Lower leg skin (tissue), 4 donors: ENCODE results near the gene SIPA1L2. TPM values are rescaled to one million over a fixed set of nuclear protein-coding genes. Genes with fewer than 3 reads are reported as not detected.

Source experiments
- DNase-seq, 2 donors: peaks; one replicate each; pipeline ENCODE4 v3.0.0-alpha.2; 2019; ENCODE audit warnings: low spot score in 2 of 2
- H3K4me3 ChIP-seq: fragments of 200-600 bp; sonication (generic); 2 replicates; pipeline ENCODE4 v1.5.1; 2017; ENCODE audit warnings: mild to moderate bottlenecking, low read depth; ENCODE audit not compliant: poor library complexity, severe bottlenecking
- POLR2A ChIP-seq, 2 donors: fragments of 450-650 bp; IDR thresholded peaks; one replicate each; pipeline ENCODE4 v1.6.1; 2016 to 2017; ENCODE audit warnings: antibody characterized with exemption in 2 of 2, mild to moderate bottlenecking in 1 of 2, moderate library complexity in 1 of 2
- WGBS, 2 donors: methylation state at CpG; one replicate each; pipeline ENCODE4 v1.1.5; 2018; 5-methylcytosine and 5-hydroxymethylcytosine counted together
- intact Hi-C: fragments of 100-400 bp; cut with DNase I; formaldehyde crosslinking; loops from one replicate; pipeline ENCODE4 v1.15.0; 2023; ENCODE audit warnings: low total_unique reads
- total RNA-seq, 4 donors: library from RNA; depleted of rRNA; stranded (reverse); fragments of >200 nt; gene quantifications; one replicate each; pipeline ENCODE4 v1.1.0, GENCODE V29; 2016
- TF ChIP-seq, protein P1 (sequence below), 3 donors: fragments of 450-650 bp; IDR thresholded peaks; one replicate each; pipeline ENCODE4 v1.5.1; 2016; ENCODE audit warnings: antibody characterized with exemption in 3 of 3, mild to moderate bottlenecking in 3 of 3, moderate library complexity in 2 of 3

Gene SIPA1L2
- total RNA-seq, 4 donors from 2014 or later = 8.9 to 22.6 (median 16.6) TPM

DNA sequence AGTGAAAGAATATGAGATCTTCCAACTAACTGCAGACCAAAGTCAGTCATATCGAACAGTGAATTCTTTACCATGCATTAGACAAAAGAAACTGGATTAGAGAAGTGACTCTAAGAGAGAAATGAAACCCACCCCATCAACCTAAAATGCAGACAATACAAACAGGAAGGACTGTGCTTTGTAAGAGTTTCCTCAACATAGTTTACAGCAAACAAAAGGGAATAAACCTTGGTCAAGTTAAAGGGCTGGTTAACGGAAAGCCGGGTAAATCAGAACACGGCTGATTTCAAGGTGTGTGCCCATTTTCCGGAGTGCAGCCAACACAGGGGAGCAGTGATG is 39.2 kb downstream of the SIPA1L2 start:
- H3K4me3 ChIP-seq = no peak overlapping the region
- intact Hi-C loops = no loop called here
- no peak for DNase-seq
- WGBS, 2 donors = 80 to 82% methylated on average over 5 of the region's 5 CpGs
- TF ChIP-seq, protein P1, sequence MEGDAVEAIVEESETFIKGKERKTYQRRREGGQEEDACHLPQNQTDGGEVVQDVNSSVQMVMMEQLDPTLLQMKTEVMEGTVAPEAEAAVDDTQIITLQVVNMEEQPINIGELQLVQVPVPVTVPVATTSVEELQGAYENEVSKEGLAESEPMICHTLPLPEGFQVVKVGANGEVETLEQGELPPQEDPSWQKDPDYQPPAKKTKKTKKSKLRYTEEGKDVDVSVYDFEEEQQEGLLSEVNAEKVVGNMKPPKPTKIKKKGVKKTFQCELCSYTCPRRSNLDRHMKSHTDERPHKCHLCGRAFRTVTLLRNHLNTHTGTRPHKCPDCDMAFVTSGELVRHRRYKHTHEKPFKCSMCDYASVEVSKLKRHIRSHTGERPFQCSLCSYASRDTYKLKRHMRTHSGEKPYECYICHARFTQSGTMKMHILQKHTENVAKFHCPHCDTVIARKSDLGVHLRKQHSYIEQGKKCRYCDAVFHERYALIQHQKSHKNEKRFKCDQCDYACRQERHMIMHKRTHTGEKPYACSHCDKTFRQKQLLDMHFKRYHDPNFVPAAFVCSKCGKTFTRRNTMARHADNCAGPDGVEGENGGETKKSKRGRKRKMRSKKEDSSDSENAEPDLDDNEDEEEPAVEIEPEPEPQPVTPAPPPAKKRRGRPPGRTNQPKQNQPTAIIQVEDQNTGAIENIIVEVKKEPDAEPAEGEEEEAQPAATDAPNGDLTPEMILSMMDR (IDR thresholded peaks at IDR 0.05) = no peak
- TF ChIP-seq POLR2A (IDR thresholded peaks at IDR 0.05) = no peak

- DNase-seq = no peak
- WGBS, 2 donors = 64 to 68% methylated on average over 10 of the region's 10 CpGs
- intact Hi-C loops = no loop called here
- no peak for TF ChIP-seq POLR2A (IDR thresholded peaks at IDR 0.05)
- TF ChIP-seq, protein P1 (IDR thresholded peaks at IDR 0.05) = no peak
- no peak overlapping the region for H3K4me3 ChIP-seq
Measured at GRCh38 chr1:232589812-232590743, 39.9 kb downstream of the SIPA1L2 start.

DNA sequence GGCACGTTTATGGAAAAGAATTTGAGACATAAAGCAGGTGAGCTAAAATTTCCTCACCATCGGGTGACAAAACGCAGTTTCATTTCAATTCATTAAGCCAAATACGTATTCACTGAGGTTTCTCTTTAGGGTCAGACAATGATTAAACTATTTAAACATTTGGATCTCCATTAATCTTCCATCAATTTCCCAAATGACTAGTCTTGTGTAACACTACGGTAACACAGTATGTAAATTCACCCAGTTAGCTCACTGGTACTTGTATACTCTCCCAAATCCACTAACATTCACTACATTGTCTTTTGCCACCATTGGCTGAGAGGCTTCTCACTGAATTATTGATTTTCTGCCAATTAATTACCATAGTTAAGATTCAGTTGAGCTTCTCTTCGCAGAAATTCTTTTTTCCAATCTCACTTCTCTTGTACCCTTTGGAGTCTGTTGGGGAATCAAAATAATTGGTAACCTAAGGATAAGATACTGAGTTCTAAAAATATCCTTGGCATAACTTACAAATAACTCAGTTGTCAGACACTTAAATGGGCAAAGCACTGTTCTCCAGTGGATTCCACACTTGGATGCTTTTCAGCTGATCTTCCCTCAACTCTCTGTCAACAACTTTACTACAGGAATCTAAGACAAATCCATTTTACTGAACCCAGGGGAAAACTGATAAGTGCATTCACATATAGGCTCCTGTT is 40.7 kb downstream of the SIPA1L2 start:
- no peak for DNase-seq
- WGBS, 2 donors = 83 to 87% methylated on average over 6 of the region's 6 CpGs
- no peak for TF ChIP-seq POLR2A (IDR thresholded peaks at IDR 0.05)
- TF ChIP-seq, protein P1 (IDR thresholded peaks at IDR 0.05) = no peak
- intact Hi-C loops = no loop called here
- no peak overlapping the region for H3K4me3 ChIP-seq

DNA sequence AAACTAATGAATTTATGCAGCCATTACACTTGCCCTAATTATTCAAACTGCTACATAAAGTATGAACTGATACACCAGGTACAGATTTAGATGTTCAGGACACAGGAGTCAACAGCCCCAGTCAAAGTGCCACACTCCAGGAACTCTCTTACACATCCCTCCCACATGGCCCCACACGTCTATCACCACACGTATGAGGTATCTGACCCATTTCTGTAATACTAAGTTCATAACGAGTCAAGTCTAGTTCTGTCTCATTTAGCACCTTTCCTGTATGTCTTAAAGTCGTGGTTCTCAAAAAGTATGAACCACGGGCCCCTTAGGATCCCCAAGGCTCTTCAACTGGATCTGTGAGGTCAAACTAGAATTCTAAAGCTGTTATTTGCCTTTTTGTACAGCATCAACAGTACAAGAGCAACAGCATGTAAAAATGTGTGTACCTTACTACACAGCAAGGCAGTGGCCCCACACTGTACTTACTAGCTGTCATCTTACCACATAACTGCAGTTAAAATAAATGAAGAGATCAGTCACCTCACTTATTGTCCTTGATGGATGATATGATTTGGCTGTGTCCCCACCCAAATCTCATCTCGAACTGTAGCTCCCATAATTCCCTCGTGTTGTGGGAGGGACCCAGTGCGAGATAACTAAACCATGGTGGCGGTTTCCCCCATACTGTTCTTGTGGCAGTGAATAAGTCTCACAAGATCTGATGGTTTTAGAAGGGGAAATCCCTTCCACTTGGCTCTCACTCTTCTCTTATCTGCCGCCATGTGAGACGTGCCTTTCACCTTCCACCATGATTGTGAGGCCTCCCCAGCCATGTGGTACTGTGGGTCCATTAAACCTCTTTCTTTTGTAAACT is 42.6 kb downstream of the SIPA1L2 start:
- no peak overlapping the region for H3K4me3 ChIP-seq
- WGBS, 2 donors = 80 to 85% methylated on average over 11 of the region's 11 CpGs
- no peak for TF ChIP-seq POLR2A (IDR thresholded peaks at IDR 0.05)
- TF ChIP-seq, protein P1 (IDR thresholded peaks at IDR 0.05) = no peak
- DNase-seq = no peak
- intact Hi-C loops = no loop called here

DNA sequence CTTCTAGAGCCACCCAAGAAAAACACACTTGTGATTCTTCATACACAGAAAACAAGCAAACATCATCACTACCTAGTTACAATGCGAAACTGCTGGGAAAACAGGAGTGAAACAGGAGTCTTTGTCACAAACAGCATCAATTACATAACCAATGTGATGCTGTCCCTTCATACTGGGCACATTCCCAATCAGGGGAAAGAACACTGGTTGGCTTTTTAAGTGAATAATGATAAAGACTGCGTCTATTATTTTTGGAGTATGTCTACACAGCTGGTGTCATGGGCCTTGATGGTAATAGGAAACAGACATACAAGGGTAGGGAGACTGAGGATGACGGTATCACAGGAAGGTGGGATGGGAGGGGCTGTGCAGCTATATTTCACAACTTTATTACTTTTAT is 43.3 kb downstream of the SIPA1L2 start:
- intact Hi-C loops = no loop called here
- 74 to 81% methylated on average over 3 of the region's 3 CpGs for WGBS, 2 donors
- no peak overlapping the region for H3K4me3 ChIP-seq
- DNase-seq = no peak
- TF ChIP-seq POLR2A (IDR thresholded peaks at IDR 0.05) = no peak
